ENCODE measurements around the gene GFM1.

Gene GFM1

GRCh38 chr3:158738653-158739052, 94.3 kb downstream of the GFM1 start:
- DNase-seq (ENCODE audit: low read depth) = no peak
- H3K4me3 ChIP-seq (ENCODE audit: low read depth, low read length) = no peak overlapping the region
- TF ChIP-seq CTCF (IDR thresholded peaks at IDR 0.05; ENCODE audit: control insufficient read depth, extremely low read depth, insufficient read depth) = no peak

GRCh38 chr3:158739078-158739477, 94.8 kb downstream of the GFM1 start:
- DNase-seq (ENCODE audit: low read depth) = no peak
- H3K4me3 ChIP-seq (ENCODE audit: low read depth, low read length) = no peak overlapping the region
- no peak for TF ChIP-seq CTCF (IDR thresholded peaks at IDR 0.05; ENCODE audit: control insufficient read depth, extremely low read depth, insufficient read depth)

GRCh38 chr3:158739661-158740060, 95.3 kb downstream of the GFM1 start:
- H3K4me3 ChIP-seq (ENCODE audit: low read depth, low read length) = no peak overlapping the region
- TF ChIP-seq CTCF (IDR thresholded peaks at IDR 0.05; ENCODE audit: control insufficient read depth, extremely low read depth, insufficient read depth) = no peak

More at GRCh38 chr3:158739661-158740060, 95.3 kb downstream of the GFM1 start:
- no peak for DNase-seq (ENCODE audit: low read depth)

Data from LNCaP clone FGC (cell line).